ENCODE results near the gene CHAF1A.

GRCh38 chr19:4367336-4367723 is 35.1 kb upstream of the CHAF1A start:
- no peak for TF ChIP-seq CTCF (conservative IDR thresholded peaks at IDR 0.05; ENCODE audit: low read length)
- TF ChIP-seq EZH2phosphoT487 (IDR thresholded peaks at IDR 0.05; ENCODE audit: borderline replicate concordance): no peak
